Stomach (tissue), 9 donors: ENCODE data around the gene RGS3. TPM values are rescaled to one million over a fixed set of nuclear protein-coding genes. Genes with fewer than 3 reads are reported as not detected.

ENCODE experiments used
- DNase-seq, 2 donors: peaks; one replicate each; pipeline versions ENCODE4 v3.0.0 to v3.0.0-alpha.2; 2013 to 2019
- H3K27ac ChIP-seq, 5 donors: fragments of 200-600 bp in 4 of 5; sonication (generic) in 4 of 5; one replicate each; pipeline ENCODE4 v1.5.1; 2013 to 2019; ENCODE audit warnings: mild to moderate bottlenecking in 1 of 5, moderate library complexity in 1 of 5
- H3K27me3 ChIP-seq, 3 donors: fragments of 200-600 bp; sonication (generic); one replicate each; pipeline ENCODE4 v1.5.1; 2017 to 2019; ENCODE audit warnings: mixed run types in 1 of 3
- H3K36me3 ChIP-seq, 4 donors: fragments of 200-600 bp; sonication (generic); 1 replicate in 3 of 4; 2 replicates in 1 of 4; pipeline ENCODE4 v1.5.1; 2016 to 2019
- H3K4me1 ChIP-seq, 4 donors: fragments of 200-600 bp; sonication (generic); one replicate each; pipeline ENCODE4 v1.5.1; 2016 to 2019
- H3K4me3 ChIP-seq, 4 donors: fragments of 200-600 bp; sonication (generic) in 3 of 4; one replicate each; pipeline ENCODE4 v1.5.1; 2016 to 2019; ENCODE audit warnings: mild to moderate bottlenecking in 1 of 4
- H3K9me3 ChIP-seq, 4 donors: fragments of 200-600 bp; sonication (generic); one replicate each; pipeline ENCODE4 v1.5.1; 2016 to 2019
- EP300 ChIP-seq: sonication (generic); formaldehyde crosslinking; IDR thresholded peaks from one replicate; pipeline ENCODE4 v1.6.1; 2017; ENCODE audit warnings: antibody characterized with exemption
- POLR2A ChIP-seq, 4 donors: fragments of 450-650 bp; IDR thresholded peaks; one replicate each; pipeline ENCODE4 v1.6.1; 2016; ENCODE audit warnings: antibody characterized with exemption in 4 of 4, control low read depth in 2 of 4, mild to moderate bottlenecking in 1 of 4, moderate library complexity in 1 of 4
- POLR2AphosphoS5 ChIP-seq, 3 donors: sonication (generic); formaldehyde crosslinking; IDR thresholded peaks; one replicate each; pipeline ENCODE4 v1.6.1; 2016; ENCODE audit warnings: antibody characterized with exemption in 3 of 3
- WGBS, 5 donors: extraction: QIAGEN DNeasy Blood & Tissue Kit in 3 of 5; methylation state at CpG; one replicate each; pipeline versions ENCODE4 v1.1.5 to v1.1.7; 2013 to 2018; 5-methylcytosine and 5-hydroxymethylcytosine counted together
- intact Hi-C: fragments of 100-400 bp; cut with DNase I; formaldehyde crosslinking; loops from one replicate; pipeline ENCODE4 v1.15.1; 2023; ENCODE audit warnings: low total_unique reads
- polyA plus RNA-seq, 3 donors: library from polyadenylated mRNA; stranded (reverse); fragments of 200-250 nt; gene quantifications; one replicate each; pipeline ENCODE4 v1.2.3, GENCODE V29; 2013
- total RNA-seq, 5 donors: library from RNA; depleted of rRNA; stranded (reverse); fragments of >200 nt; gene quantifications; one replicate each; pipeline versions ENCODE4 v1.1.0 to v1.2.3, GENCODE V29; 2014 to 2016
- TF ChIP-seq, protein P1 (sequence below), 7 experiments: fragments of 450-650 bp in 4 of 7; fragments of 200-600 bp in 3 of 7; sonication (generic) in 3 of 7; IDR thresholded peaks; one replicate each; pipeline ENCODE4 v1.5.1; 2016 to 2019; ENCODE audit warnings: antibody characterized with exemption in 7 of 7, control low read depth in 2 of 7, mild to moderate bottlenecking in 1 of 7
- donor health status: healthy with polysubstance abuse.
- donor health status: Bipolar disorder and iron deficiency.
- donor health status: healthy.

The RGS3 gene
- total and polyA plus RNA-seq, 8 donors: 26.6 to 71.4 (median 35.7) TPM

DNA sequence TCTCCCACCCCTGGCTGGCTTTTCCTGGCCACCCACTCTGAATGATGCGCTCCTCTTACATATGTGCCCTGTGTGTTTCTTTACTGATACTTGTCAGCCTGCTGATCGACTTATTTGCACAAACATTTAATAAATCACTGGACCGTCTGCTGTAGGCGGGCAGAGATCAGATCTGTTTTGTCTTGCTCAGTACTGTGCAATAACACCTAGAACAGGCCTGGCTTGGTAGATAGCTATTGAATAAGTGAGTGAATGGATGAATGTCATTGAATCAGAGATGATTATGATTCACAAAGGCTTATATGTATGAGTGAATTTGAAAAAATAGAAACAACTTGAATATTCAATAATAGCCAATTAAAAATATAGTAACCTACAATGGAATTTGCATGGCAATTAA is 165.1 kb downstream of the RGS3 start:
- Histone ChIP-seq H3K27me3 (no peaks in the 10 kb centered on the region), H3K4me1 (peaks cover 0 to 9% (median 2%) of the 10 kb centered on the region in 4 donors), H3K4me3 (no peak overlapping the region), H3K36me3 (no peaks in the 10 kb centered on the region), H3K27ac (no peak overlapping the region), H3K9me3 (no peaks in the 10 kb centered on the region)
- intact Hi-C loops: no loop called here
- 78 to 89% (median 85%) methylated on average over 4 of the region's 4 CpGs for WGBS, 5 donors
- no peak for TF ChIP-seq POLR2AphosphoS5 (IDR thresholded peaks at IDR 0.05)
- TF ChIP-seq POLR2A (IDR thresholded peaks at IDR 0.05): no peak
- TF ChIP-seq, protein P1, sequence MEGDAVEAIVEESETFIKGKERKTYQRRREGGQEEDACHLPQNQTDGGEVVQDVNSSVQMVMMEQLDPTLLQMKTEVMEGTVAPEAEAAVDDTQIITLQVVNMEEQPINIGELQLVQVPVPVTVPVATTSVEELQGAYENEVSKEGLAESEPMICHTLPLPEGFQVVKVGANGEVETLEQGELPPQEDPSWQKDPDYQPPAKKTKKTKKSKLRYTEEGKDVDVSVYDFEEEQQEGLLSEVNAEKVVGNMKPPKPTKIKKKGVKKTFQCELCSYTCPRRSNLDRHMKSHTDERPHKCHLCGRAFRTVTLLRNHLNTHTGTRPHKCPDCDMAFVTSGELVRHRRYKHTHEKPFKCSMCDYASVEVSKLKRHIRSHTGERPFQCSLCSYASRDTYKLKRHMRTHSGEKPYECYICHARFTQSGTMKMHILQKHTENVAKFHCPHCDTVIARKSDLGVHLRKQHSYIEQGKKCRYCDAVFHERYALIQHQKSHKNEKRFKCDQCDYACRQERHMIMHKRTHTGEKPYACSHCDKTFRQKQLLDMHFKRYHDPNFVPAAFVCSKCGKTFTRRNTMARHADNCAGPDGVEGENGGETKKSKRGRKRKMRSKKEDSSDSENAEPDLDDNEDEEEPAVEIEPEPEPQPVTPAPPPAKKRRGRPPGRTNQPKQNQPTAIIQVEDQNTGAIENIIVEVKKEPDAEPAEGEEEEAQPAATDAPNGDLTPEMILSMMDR (IDR thresholded peaks at IDR 0.05): no peak
- TF ChIP-seq EP300: no peak
- no peak for DNase-seq

- peaks cover 0 to 22% (median 13%) of the 10 kb centered on the region in 4 donors for H3K4me1 ChIP-seq
- no peak overlapping the region for H3K27ac ChIP-seq
- no peaks in the 10 kb centered on the region for H3K9me3 ChIP-seq
- H3K27me3 ChIP-seq: no peaks in the 10 kb centered on the region
- intact Hi-C loops: no loop called here
- no peak for DNase-seq
- no peak overlapping the region for H3K4me3 ChIP-seq
- WGBS, 5 donors: 82 to 90% (median 87%) methylated on average over 11 of the region's 11 CpGs
- no peaks in the 10 kb centered on the region for H3K36me3 ChIP-seq
- TF ChIP-seq, protein P1 (IDR thresholded peaks at IDR 0.05): no peak
- TF ChIP-seq POLR2A (IDR thresholded peaks at IDR 0.05) (no peak), EP300 (no peak), POLR2AphosphoS5 (IDR thresholded peaks at IDR 0.05) (no peak)
These were observed 167.0 kb downstream of the RGS3 start for GRCh38 chr9:113630386-113631136.

DNA sequence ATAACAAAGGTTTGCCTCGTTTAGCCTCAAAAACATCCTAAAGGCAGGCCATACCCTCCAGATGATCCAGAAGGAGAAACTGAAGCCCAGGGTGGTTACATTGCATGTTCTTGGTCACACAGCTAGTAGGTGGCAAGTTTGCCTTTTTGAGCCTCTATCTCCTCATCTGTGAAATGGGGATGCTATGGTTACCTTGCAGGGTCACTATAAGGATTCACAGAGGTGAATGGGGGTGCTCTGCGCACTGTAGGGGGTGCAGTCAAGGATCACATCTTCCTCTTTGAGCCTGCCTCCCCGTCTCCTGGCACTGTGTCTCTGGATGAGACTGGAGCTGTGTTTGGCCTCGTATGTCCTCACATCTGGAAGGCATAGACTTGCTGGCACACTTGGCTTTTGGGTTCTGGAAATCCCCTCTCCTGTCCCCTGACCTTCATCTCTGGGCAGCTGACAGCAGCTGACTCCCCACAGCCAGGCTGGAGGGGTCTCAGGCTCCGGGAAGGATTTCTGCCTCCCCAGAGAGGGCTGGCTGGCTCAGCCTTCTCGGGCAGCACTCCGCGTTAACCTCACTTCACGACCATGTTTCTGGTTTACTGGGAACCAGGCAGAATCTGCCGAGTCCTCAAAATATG is 167.7 kb downstream of the RGS3 start:
- DNase-seq: no peak
- no peaks in the 10 kb centered on the region for H3K9me3 ChIP-seq
- no peaks in the 10 kb centered on the region for H3K27me3 ChIP-seq
- TF ChIP-seq POLR2AphosphoS5 (IDR thresholded peaks at IDR 0.05) (no peak), POLR2A (IDR thresholded peaks at IDR 0.05) (no peak), EP300 (no peak)
- TF ChIP-seq, protein P1 (IDR thresholded peaks at IDR 0.05): no peak
- no peaks in the 10 kb centered on the region for H3K36me3 ChIP-seq
- H3K4me3 ChIP-seq: no peak overlapping the region
- intact Hi-C loops: no loop called here
- H3K4me1 ChIP-seq: peaks cover 0 to 25% (median 14%) of the 10 kb centered on the region in 4 donors
- WGBS, 5 donors: 77 to 89% (median 84%) methylated on average over 5 to 10 of the region's 10 CpGs
- no peak overlapping the region for H3K27ac ChIP-seq

DNA sequence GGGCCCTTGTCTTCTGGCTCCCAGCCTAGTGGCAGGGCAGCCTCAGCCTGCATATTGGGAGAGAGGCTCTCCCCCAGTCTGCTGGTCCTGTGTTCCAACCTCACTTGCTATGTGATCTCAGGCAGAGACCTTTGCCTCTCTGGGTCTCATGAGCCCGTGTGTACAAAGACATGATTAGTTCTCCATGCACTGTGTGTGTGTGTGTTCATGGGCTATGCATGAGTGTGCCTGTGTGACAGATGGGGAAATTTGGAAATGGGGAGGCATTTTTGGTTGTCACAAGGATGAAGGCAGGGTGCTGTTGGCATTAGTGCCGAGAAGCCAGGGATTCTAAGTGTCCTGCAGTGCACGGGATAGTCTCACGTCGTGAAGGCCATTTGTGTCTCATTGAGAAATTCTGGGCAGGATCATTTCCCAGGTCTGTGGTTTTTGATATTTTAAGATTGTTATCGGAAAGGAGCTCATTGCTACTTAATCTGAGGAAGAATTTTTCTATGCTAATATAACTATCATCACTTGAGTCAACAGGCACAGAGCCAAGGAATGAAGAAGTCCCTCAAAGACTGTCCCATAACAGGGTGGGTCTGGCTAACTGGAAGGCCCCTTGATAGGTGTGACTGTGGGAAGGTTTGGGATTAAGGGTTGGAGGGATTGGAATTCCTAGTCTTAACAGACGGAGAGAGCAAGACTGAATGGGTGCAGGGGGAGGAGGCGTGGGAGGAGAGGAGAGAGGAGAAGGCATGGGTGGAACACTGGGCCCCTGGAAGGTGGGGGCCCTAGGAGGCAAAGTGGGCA is 168.5 kb downstream of the RGS3 start:
- TF ChIP-seq, protein P1 (IDR thresholded peaks at IDR 0.05): no peak
- no peak for TF ChIP-seq POLR2A (IDR thresholded peaks at IDR 0.05)
- no peak for TF ChIP-seq POLR2AphosphoS5 (IDR thresholded peaks at IDR 0.05)
- no peak for TF ChIP-seq EP300
- intact Hi-C loops: no loop called here
- Histone ChIP-seq H3K4me3 (no peak overlapping the region), H3K9me3 (no peaks in the 10 kb centered on the region), H3K36me3 (no peaks in the 10 kb centered on the region), H3K27me3 (no peaks in the 10 kb centered on the region), H3K4me1 (peaks cover 0 to 22% (median 12%) of the 10 kb centered on the region in 4 donors), H3K27ac (no peak overlapping the region)
- no peak for DNase-seq
- 75 to 83% (median 76%) methylated on average over 8 of the region's 8 CpGs for WGBS, 5 donors
